Measurements from ENCODE around the gene DSN1.

DSN1 gene

DNA sequence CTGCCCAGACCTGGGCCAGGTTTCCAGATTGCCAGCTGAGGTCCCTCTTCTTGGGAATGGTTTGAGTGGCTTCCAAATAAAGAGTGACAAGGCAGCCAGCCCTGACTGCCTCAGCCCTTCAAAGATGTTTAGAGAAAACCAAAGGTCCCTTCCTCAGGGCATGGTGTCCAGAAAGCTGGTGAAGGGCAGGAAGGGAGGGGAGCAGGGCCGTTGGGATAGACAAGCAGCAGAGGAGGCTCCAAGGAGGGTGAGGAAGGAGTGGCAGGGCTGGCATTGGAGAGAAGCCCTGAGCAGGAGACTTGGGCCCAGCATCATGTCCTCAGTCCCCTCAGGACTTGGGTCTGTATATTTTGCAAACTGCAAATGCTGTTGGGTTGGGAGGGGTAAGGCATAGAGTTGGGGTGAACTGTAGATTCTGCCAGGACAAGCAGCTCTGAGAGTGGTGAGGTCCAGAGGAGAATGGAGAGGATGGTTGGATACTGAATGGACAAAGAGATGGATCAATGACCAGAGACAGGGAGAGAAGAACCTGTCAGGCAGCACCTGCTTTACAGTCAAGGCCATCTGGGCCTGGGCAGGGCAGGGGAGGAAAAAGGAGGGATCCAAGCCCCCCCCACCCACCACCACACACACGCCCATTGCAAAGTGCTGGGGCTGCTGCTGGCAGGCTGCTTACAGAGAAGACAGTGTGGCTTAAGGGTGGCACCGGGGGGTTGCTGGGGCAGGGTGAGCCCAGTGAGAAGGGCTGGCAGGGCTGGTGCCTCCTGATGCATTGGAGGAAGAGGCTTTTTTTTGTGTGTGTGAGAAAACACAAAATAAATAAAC is 5.5 kb upstream of the DSN1 start:
- no peaks in the 10 kb centered on the region for H4K20me1 ChIP-seq (ENCODE audit: insufficient read depth, low read length)
- H3K27me3 ChIP-seq (ENCODE audit: insufficient read depth, low read length): no peaks in the 10 kb centered on the region
- no peak overlapping the region for H3K9ac ChIP-seq (ENCODE audit: low read length)
- H3F3A ChIP-seq (ENCODE audit: insufficient read depth, low read length): no peaks in the 10 kb centered on the region
- H3K4me1 ChIP-seq (ENCODE audit: insufficient read depth, low read length, severe bottlenecking): peaks cover 6% of the 10 kb centered on the region
- no peak overlapping the region for H2AFZ ChIP-seq (ENCODE audit: low read length)
- no peaks in the 10 kb centered on the region for H3K36me3 ChIP-seq (ENCODE audit: insufficient read depth, low read length)
- no peaks in the 10 kb centered on the region for H3K9me3 ChIP-seq (ENCODE audit: low read length)
- H3K79me2 ChIP-seq (ENCODE audit: insufficient read depth, low read length): no peaks in the 10 kb centered on the region
- no peak overlapping the region for H3K4me3 ChIP-seq (ENCODE audit: low read depth, low read length, poor library complexity, severe bottlenecking)
- H3K4me2 ChIP-seq (ENCODE audit: low read length): no peak overlapping the region
- no peak for TF ChIP-seq EZH2 (IDR thresholded peaks at IDR 0.05; ENCODE audit: borderline replicate concordance, low read length)
- TF ChIP-seq, protein P1, sequence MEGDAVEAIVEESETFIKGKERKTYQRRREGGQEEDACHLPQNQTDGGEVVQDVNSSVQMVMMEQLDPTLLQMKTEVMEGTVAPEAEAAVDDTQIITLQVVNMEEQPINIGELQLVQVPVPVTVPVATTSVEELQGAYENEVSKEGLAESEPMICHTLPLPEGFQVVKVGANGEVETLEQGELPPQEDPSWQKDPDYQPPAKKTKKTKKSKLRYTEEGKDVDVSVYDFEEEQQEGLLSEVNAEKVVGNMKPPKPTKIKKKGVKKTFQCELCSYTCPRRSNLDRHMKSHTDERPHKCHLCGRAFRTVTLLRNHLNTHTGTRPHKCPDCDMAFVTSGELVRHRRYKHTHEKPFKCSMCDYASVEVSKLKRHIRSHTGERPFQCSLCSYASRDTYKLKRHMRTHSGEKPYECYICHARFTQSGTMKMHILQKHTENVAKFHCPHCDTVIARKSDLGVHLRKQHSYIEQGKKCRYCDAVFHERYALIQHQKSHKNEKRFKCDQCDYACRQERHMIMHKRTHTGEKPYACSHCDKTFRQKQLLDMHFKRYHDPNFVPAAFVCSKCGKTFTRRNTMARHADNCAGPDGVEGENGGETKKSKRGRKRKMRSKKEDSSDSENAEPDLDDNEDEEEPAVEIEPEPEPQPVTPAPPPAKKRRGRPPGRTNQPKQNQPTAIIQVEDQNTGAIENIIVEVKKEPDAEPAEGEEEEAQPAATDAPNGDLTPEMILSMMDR (IDR thresholded peaks at IDR 0.05; ENCODE audit: low read length): no peak
- H3K27ac ChIP-seq (ENCODE audit: low read depth, low read length, poor library complexity, severe bottlenecking): no peak overlapping the region
- no peaks in the 10 kb centered on the region for H3K9me2 ChIP-seq (ENCODE audit: low read depth, low read length)

- no peaks in the 10 kb centered on the region for H3K27me3 ChIP-seq (ENCODE audit: insufficient read depth, low read length)
- no peaks in the 10 kb centered on the region for H3F3A ChIP-seq (ENCODE audit: insufficient read depth, low read length)
- no peak overlapping the region for H2AFZ ChIP-seq (ENCODE audit: low read length)
- peaks cover 12% of the 10 kb centered on the region for H3K4me1 ChIP-seq (ENCODE audit: insufficient read depth, low read length, severe bottlenecking)
- no peak overlapping the region for H3K4me2 ChIP-seq (ENCODE audit: low read length)
- H3K27ac ChIP-seq (ENCODE audit: low read depth, low read length, poor library complexity, severe bottlenecking): no peak overlapping the region
- H4K20me1 ChIP-seq (ENCODE audit: insufficient read depth, low read length): no peaks in the 10 kb centered on the region
- no peaks in the 10 kb centered on the region for H3K9me3 ChIP-seq (ENCODE audit: low read length)
- H3K9me2 ChIP-seq (ENCODE audit: low read depth, low read length): no peaks in the 10 kb centered on the region
- no peak overlapping the region for H3K4me3 ChIP-seq (ENCODE audit: low read depth, low read length, poor library complexity, severe bottlenecking)
- no peaks in the 10 kb centered on the region for H3K36me3 ChIP-seq (ENCODE audit: insufficient read depth, low read length)
- peaks cover 7% of the 10 kb centered on the region for H3K79me2 ChIP-seq (ENCODE audit: insufficient read depth, low read length)
- H3K9ac ChIP-seq (ENCODE audit: low read length): no peak overlapping the region
- TF ChIP-seq EZH2 (IDR thresholded peaks at IDR 0.05; ENCODE audit: borderline replicate concordance, low read length): no peak
- TF ChIP-seq, protein P1 (IDR thresholded peaks at IDR 0.05; ENCODE audit: low read length): no peak
Measured at GRCh38 chr20:36777576-36777975, 4.0 kb upstream of the DSN1 start.

GRCh38 chr20:36777167-36777566 is 3.6 kb upstream of the DSN1 start:
- TF ChIP-seq EZH2 (IDR thresholded peaks at IDR 0.05; ENCODE audit: borderline replicate concordance, low read length): no peak
- TF ChIP-seq, protein P1 (IDR thresholded peaks at IDR 0.05; ENCODE audit: low read length): no peak
- no peaks in the 10 kb centered on the region for H3K36me3 ChIP-seq (ENCODE audit: insufficient read depth, low read length)
- no peaks in the 10 kb centered on the region for H3K27me3 ChIP-seq (ENCODE audit: insufficient read depth, low read length)
- no peaks in the 10 kb centered on the region for H3F3A ChIP-seq (ENCODE audit: insufficient read depth, low read length)
- H3K79me2 ChIP-seq (ENCODE audit: insufficient read depth, low read length): peaks cover 9% of the 10 kb centered on the region
- no peaks in the 10 kb centered on the region for H3K9me3 ChIP-seq (ENCODE audit: low read length)
- H3K4me1 ChIP-seq (ENCODE audit: insufficient read depth, low read length, severe bottlenecking): peaks cover 17% of the 10 kb centered on the region
- no peak overlapping the region for H3K4me2 ChIP-seq (ENCODE audit: low read length)
- H4K20me1 ChIP-seq (ENCODE audit: insufficient read depth, low read length): no peaks in the 10 kb centered on the region
- H2AFZ ChIP-seq (ENCODE audit: low read length): no peak overlapping the region
- no peak overlapping the region for H3K27ac ChIP-seq (ENCODE audit: low read depth, low read length, poor library complexity, severe bottlenecking)
- no peaks in the 10 kb centered on the region for H3K9me2 ChIP-seq (ENCODE audit: low read depth, low read length)
- no peak overlapping the region for H3K9ac ChIP-seq (ENCODE audit: low read length)
- H3K4me3 ChIP-seq (ENCODE audit: low read depth, low read length, poor library complexity, severe bottlenecking): no peak overlapping the region

All from OCI-LY1 (cell line).